CD14-positive monocyte (primary cell): Measurements from ENCODE around the gene NTRK2. TPM values are rescaled to one million over a fixed set of nuclear protein-coding genes. Genes with fewer than 3 reads are reported as not detected.

ENCODE experiments used
- DNase-seq, 3 donors: peaks; one replicate each; pipeline ENCODE4 v3.0.0-alpha.2; 2011 to 2022
- H2AFZ ChIP-seq: 2 replicates; pipeline ENCODE4 v1.6.0; 2012; ENCODE audit warnings: mild to moderate bottlenecking, low read depth, low read length, inconsistent platforms; ENCODE audit not compliant: insufficient read depth, poor library complexity, severe bottlenecking
- H3K27ac ChIP-seq, 2 donors: 1 replicate in 1 of 2; 2 replicates in 1 of 2; pipeline ENCODE4 v1.5.1; 2012 to 2013; ENCODE audit warnings: low read length in 2 of 2, control low read depth in 1 of 2, inconsistent platforms in 1 of 2, low read depth in 1 of 2, mild to moderate bottlenecking in 1 of 2
- H3K27me3 ChIP-seq, 2 donors: one replicate each; pipeline versions ENCODE4 v1.6.0 to v1.6.1; 2011 to 2013; ENCODE audit warnings: low read length in 2 of 2; ENCODE audit not compliant: control insufficient read depth in 2 of 2, insufficient read depth in 2 of 2
- H3K36me3 ChIP-seq, 2 donors: replicated peaks in 1 of 2; 1 replicate in 1 of 2; 2 replicates in 1 of 2; pipeline versions ENCODE4 v1.5.1 to v1.6.1; 2012 to 2013; ENCODE audit warnings: low read length in 2 of 2, control low read depth in 1 of 2, inconsistent platforms in 1 of 2, mild to moderate bottlenecking in 1 of 2; ENCODE audit not compliant: insufficient read depth in 2 of 2, control insufficient read depth in 1 of 2
- H3K4me1 ChIP-seq, 2 donors: 1 replicate in 1 of 2; 2 replicates in 1 of 2; pipeline versions ENCODE4 v1.5.1 to v1.6.1; 2012 to 2013; ENCODE audit warnings: low read length in 2 of 2, control low read depth in 1 of 2, inconsistent platforms in 1 of 2, mild to moderate bottlenecking in 1 of 2, moderate library complexity in 1 of 2; ENCODE audit not compliant: insufficient read depth in 2 of 2, control insufficient read depth in 1 of 2
- H3K4me2 ChIP-seq: replicated peaks from 2 replicates; pipeline ENCODE3; 2012; ENCODE audit warnings: low read length, moderate library complexity, mild to moderate bottlenecking; ENCODE audit not compliant: poor library complexity, severe bottlenecking; ENCODE audit errors: extremely low read depth
- H3K4me3 ChIP-seq, 3 experiments: fragments of 200-600 bp in 1 of 3; sonication (generic) in 1 of 3; replicated peaks in 1 of 3; 1 replicate in 2 of 3; 2 replicates in 1 of 3; pipeline ENCODE4 v1.5.1; 2011 to 2013; ENCODE audit warnings: low read length in 3 of 3, mild to moderate bottlenecking in 3 of 3, control low read depth in 2 of 3, low read depth in 2 of 3, inconsistent platforms in 1 of 3, moderate library complexity in 1 of 3
- H3K79me2 ChIP-seq: 2 replicates; pipeline ENCODE4 v1.6.0; 2012; ENCODE audit warnings: mild to moderate bottlenecking, control low read depth, inconsistent platforms, low read length, moderate library complexity; ENCODE audit not compliant: insufficient read depth
- H3K9ac ChIP-seq: 2 replicates; pipeline ENCODE4 v1.6.0; 2017; ENCODE audit warnings: low read length, mild to moderate bottlenecking; ENCODE audit not compliant: insufficient read depth, poor library complexity, severe bottlenecking
- H3K9me3 ChIP-seq, 2 donors: replicated peaks in 1 of 2; 1 replicate in 1 of 2; 2 replicates in 1 of 2; pipeline versions ENCODE4 v1.5.1 to v1.6.1; 2012 to 2013; ENCODE audit warnings: low read length in 2 of 2, control low read depth in 1 of 2; ENCODE audit not compliant: control insufficient read depth in 1 of 2, insufficient read depth in 1 of 2
- H4K20me1 ChIP-seq: 2 replicates; pipeline ENCODE4 v1.6.0; 2012; ENCODE audit warnings: mild to moderate bottlenecking, low read length, control low read depth, moderate library complexity; ENCODE audit not compliant: insufficient read depth
- H3K27ac Mint-ChIP-seq, 7 donors: one replicate each; pipeline ENCODE4 v1.8.0; 2020; ENCODE audit warnings: mild to moderate bottlenecking in 7 of 7, mixed read lengths in 7 of 7, moderate library complexity in 6 of 7, inconsistent platforms in 2 of 7
- H3K27me3 Mint-ChIP-seq, 3 donors: one replicate each; pipeline ENCODE4 v1.8.0; 2021 to 2022; ENCODE audit warnings: low read depth in 3 of 3, mild to moderate bottlenecking in 3 of 3, mixed read lengths in 3 of 3, moderate library complexity in 3 of 3, inconsistent platforms in 1 of 3
- H3K36me3 Mint-ChIP-seq, 2 donors: one replicate each; pipeline ENCODE4 v1.8.0; 2020; ENCODE audit warnings: mixed read lengths in 2 of 2, inconsistent platforms in 1 of 2, mild to moderate bottlenecking in 1 of 2
- H3K4me1 Mint-ChIP-seq: one replicate; pipeline ENCODE4 v1.8.0; 2020; ENCODE audit warnings: mild to moderate bottlenecking, mixed read lengths
- H3K4me3 Mint-ChIP-seq, 2 donors: one replicate each; pipeline ENCODE4 v1.8.0; 2020; ENCODE audit warnings: mild to moderate bottlenecking in 2 of 2, mixed read lengths in 2 of 2, moderate library complexity in 1 of 2
- H3K9me3 Mint-ChIP-seq, 7 donors: one replicate each; pipeline ENCODE4 v1.8.0; 2020 to 2022; ENCODE audit warnings: mixed read lengths in 7 of 7, mild to moderate bottlenecking in 6 of 7, moderate library complexity in 6 of 7, inconsistent platforms in 2 of 7
- CTCF ChIP-seq: fragments of 200-600 bp; IDR thresholded peaks from one replicate; pipeline ENCODE4 v1.8.0; 2022; ENCODE audit warnings: antibody characterized with exemption, mild to moderate bottlenecking
- WGBS: methylation state at CpG from one replicate; pipeline ENCODE4 v1.1.5; 2013; ENCODE audit warnings: missing lambda C conversion rate; ENCODE audit not compliant: insufficient coverage; 5-methylcytosine and 5-hydroxymethylcytosine counted together
- intact Hi-C, 2 donors: fragments of 100-400 bp; cut with micrococcal nuclease; formaldehyde crosslinking; loops; one replicate each; pipeline versions ENCODE4 v1.15.0 to v1.15.1; 2023
- polyA plus RNA-seq, 3 donors: library from polyadenylated mRNA; depleted of rRNA in 1 of 3; unstranded in 2 of 3; stranded (reverse) in 1 of 3; fragments of 300-500 nt in 2 of 3; fragments of >200 nt in 1 of 3; fragmentation: Illumina TruSeq in 2 of 3; gene quantifications; 1 replicate in 2 of 3; 2 replicates in 1 of 3; pipeline ENCODE4 v1.2.3, GENCODE V29; 2012 to 2021

Gene NTRK2
- polyA plus RNA-seq, 3 donors = not detected

DNA sequence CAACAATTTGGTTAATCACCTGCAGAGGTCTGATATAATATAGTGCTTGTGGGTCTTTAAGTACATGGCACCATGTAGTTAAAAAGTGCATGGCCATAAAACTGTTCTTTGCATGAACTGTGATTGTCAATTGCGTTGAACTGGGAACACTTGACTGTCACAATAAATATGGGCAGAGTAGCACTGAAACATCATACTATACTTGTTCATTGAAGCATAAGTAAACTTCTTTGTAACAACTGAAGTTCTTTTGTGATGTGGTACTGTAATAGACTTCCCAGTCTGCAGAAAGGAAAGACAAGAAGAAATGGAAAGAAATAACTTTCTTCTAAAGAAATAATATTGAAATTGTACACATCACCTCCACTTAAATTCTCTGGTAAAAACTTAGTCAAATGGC lies 9.8 kb upstream of the NTRK2 start:
- TF ChIP-seq CTCF = no peak
- intact Hi-C loops = no loop called here

DNA sequence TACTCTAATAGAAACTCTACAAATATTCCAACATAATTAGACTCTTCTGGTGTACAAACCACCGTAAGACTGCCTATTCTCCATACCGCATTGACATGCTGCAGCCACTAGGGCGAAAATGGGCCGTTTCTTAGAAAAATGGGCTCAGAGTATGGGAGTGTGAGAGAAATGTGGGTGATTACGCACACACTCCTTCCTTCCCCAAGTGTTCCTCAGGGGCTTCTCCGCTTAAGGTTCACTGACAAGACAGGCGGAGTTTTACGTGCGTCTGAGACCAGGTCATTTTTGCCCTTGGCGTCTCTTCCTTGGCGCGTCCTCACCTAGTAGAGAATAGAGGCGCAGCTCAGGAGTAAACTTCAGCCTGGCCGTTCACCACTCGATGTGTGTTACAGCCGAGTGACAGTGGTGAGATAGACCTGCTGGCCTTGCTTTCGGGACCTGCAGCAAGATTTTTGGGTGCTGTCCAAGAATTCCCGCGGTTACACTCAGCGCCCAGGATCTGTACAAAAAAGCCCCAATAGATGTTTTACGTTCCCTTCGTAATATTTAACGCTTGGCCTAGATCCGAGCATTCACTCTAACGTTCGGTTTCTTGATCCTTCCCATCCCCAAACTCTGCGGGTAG lies 1.8 kb upstream of the NTRK2 start:
- peak overlapping the region in 1 of 2 donors; percentile 75 for H3K4me3 Mint-ChIP-seq
- no peak overlapping the region for H3K27ac ChIP-seq
- H3K27ac Mint-ChIP-seq = no peak overlapping the region
- peaks cover 0 to 18% (median 6%) of the 10 kb centered on the region in 7 donors for H3K9me3 Mint-ChIP-seq
- H3K79me2 ChIP-seq = no peaks in the 10 kb centered on the region
- peaks cover 0 to 2% of the 10 kb centered on the region in 2 donors for H3K4me1 ChIP-seq
- H3K36me3 Mint-ChIP-seq = no peaks in the 10 kb centered on the region
- no peak for TF ChIP-seq CTCF
- H3K4me2 ChIP-seq = peak overlapping the region; percentile 40
- peaks cover 39 to 69% of the 10 kb centered on the region in 2 donors for H3K27me3 ChIP-seq
- intact Hi-C loops = no loop called here
- WGBS = 8% methylated on average over 18 of the region's 27 CpGs
- peaks cover 13% of the 10 kb centered on the region for H3K4me1 Mint-ChIP-seq
- H4K20me1 ChIP-seq = no peaks in the 10 kb centered on the region
- peak overlapping the region; percentile 13 for H2AFZ ChIP-seq
- DNase-seq = no peak
- peaks cover 0 to 17% of the 10 kb centered on the region in 2 donors for H3K9me3 ChIP-seq
- H3K4me3 ChIP-seq = peak overlapping the region in 1 of 3 experiments; percentile 39
- H3K27me3 Mint-ChIP-seq = peaks cover 55 to 71% (median 58%) of the 10 kb centered on the region in 3 donors
- H3K36me3 ChIP-seq = no peaks in the 10 kb centered on the region
- no peak overlapping the region for H3K9ac ChIP-seq

More for the DNA sequence above, 9.8 kb upstream of the NTRK2 start:
- H3K36me3 Mint-ChIP-seq = no peaks in the 10 kb centered on the region
- no peaks in the 10 kb centered on the region for H3K27me3 ChIP-seq
- no CpG with 5 or more reads among the region's 1 CpG for WGBS
- H3K9ac ChIP-seq = no peak overlapping the region
- no peak overlapping the region for H3K4me2 ChIP-seq
- DNase-seq = no peak
- H3K4me1 Mint-ChIP-seq = peaks cover 4% of the 10 kb centered on the region
- H3K4me3 Mint-ChIP-seq = no peak overlapping the region
- H3K27ac Mint-ChIP-seq = no peak overlapping the region
- no peak overlapping the region for H2AFZ ChIP-seq
- H3K4me1 ChIP-seq = no peaks in the 10 kb centered on the region
- H4K20me1 ChIP-seq = no peaks in the 10 kb centered on the region
- H3K9me3 Mint-ChIP-seq = peaks cover 0 to 7% (median 3%) of the 10 kb centered on the region in 7 donors
- no peak overlapping the region for H3K27ac ChIP-seq
- H3K79me2 ChIP-seq = no peaks in the 10 kb centered on the region
- no peaks in the 10 kb centered on the region for H3K36me3 ChIP-seq
- H3K4me3 ChIP-seq = no peak overlapping the region
- H3K27me3 Mint-ChIP-seq = peaks cover 2 to 9% (median 2%) of the 10 kb centered on the region in 3 donors
- no peaks in the 10 kb centered on the region for H3K9me3 ChIP-seq
